ENCODE data around the gene DGCR6.
"Not testable (repeated sequence)": the region's sequence is repeated elsewhere in the genome, so short reads cannot be mapped to it uniquely, and the experiment has no call there.

The DGCR6 gene

GRCh38 chr22:18929459-18929858, 23.3 kb downstream of the DGCR6 start:
- DNase-seq (ENCODE audit: low read depth in 2 of 3, low spot score in 2 of 3), result no peak

DNA sequence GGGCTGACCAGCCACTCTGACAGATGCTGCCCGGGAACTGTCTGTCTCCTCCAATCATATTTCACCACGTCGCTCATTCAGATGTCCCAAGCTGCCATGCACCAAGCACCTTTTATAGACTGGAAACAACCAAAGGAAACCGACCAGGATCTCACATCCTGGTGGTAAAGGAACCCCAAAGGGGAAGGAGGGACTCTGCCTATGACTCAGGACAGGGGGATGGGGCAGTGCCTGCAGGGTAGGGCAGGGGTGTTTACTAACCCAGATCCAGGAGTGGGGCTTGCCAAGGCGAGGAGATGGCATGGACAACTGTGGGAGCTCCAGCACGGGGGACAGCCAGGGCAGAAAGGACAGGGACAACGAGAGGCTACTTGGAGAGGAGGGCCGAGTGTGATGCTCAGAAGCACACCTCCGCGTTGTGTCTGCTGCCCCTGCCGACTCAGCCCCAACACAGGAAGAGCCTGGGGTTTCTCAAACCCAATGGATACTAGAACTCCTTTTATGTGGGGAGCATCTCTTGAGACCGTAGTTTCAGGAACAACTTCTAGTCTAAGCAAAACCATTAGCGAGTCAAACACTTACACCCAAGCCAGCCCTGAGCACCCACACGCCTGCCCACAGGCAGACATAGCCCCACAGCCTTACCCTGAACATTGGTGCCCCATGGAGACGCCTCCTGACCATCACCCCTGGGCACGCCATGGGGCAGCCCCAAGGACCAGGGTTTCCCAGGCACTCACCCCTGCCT, 26.0 kb downstream of the DGCR6 start:
- DNase-seq (ENCODE audit: low read depth in 2 of 3, low spot score in 2 of 3), result no peak

GRCh38 chr22:18933914-18934313, 27.8 kb downstream of the DGCR6 start:
- DNase-seq (ENCODE audit: low read depth in 2 of 3, low spot score in 2 of 3), result no peak

- DNase-seq (ENCODE audit: low read depth in 2 of 3, low spot score in 2 of 3), result not testable (repeated sequence)
These were observed 28.6 kb downstream of the DGCR6 start for GRCh38 chr22:18934688-18935087.

GRCh38 chr22:18935889-18936529, 29.9 kb downstream of the DGCR6 start, which contains the start of gene PRODH:
Gene PRODH, minus strand, starts transcription at chr22:18936293. Its CDS starts 6 bp downstream, at chr22:18936287.
- DNase-seq (ENCODE audit: low read depth in 2 of 3, low spot score in 2 of 3), result no peak

DNA sequence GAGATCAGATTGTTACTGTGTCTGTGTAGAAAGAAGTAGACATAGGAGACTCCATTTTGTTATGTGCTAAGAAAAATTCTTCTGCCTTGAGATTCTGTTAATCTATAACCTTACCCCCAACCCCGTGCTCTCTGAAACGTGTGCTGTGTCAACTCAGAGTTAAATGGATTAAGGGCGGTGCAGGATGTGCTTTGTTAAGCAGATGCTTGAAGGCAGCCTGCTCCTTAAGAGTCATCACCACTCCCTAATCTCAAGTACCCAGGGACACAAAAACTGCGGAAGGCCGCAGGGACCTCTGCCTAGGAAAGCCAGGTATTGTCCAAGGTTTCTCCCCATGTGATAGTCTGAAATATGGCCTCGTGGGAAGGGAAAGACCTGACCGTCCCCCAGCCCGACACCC, 32.6 kb downstream of the DGCR6 start:
- not testable (repeated sequence) for DNase-seq (ENCODE audit: low read depth in 2 of 3, low spot score in 2 of 3)

- DNase-seq (ENCODE audit: low read depth in 2 of 3, low spot score in 2 of 3), result not testable (repeated sequence)
These were observed 41.0 kb downstream of the DGCR6 start for GRCh38 chr22:18947105-18947504.

DNA sequence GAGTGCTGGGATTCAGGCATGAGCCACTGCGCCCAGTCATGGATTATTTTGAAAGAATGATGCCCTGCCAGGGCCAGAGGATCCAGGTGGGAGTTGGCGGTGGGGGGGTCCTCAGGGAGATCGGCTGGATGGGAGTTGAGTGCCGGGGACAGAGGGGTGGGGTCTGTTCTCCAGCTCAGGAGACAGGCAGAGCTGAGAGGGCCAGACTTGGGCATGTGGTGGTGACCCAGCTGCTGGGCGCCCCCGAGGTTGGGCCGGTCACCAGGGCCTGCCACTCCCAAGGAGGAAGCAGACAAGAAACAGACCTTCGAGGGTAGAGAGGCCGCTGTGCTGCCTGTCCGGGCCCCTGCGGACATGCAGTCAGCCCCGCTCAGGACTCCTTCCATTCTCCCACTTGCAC, 41.8 kb downstream of the DGCR6 start:
- no peak for DNase-seq (ENCODE audit: low read depth in 2 of 3, low spot score in 2 of 3)

GRCh38 chr22:18950141-18950540, 44.0 kb downstream of the DGCR6 start:
- no peak for DNase-seq (ENCODE audit: low read depth in 2 of 3, low spot score in 2 of 3)

DNA sequence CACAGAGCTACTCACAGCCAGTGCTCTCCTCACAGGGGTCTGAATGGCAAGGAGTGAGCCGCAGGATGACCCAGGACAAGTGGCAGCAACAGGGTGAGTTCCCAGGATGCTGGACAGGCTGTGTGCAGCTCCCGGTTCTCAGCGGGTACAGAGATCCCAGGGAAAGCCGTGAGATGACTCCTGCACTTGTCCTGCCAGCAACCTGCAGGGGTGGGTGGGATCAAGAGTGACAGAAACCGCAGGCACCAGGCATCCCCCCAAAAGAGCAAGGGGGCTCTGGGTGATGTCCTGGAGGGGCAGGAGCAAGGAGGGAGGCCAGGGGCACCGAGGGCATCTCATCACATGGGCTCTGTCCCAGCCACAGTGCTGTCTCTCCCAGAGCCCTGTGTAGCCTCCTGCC, 45.9 kb downstream of the DGCR6 start:
- DNase-seq (ENCODE audit: low read depth in 2 of 3, low spot score in 2 of 3), result no peak

- not testable (repeated sequence) for DNase-seq (ENCODE audit: low read depth in 2 of 3, low spot score in 2 of 3)
These were observed 47.0 kb downstream of the DGCR6 start for GRCh38 chr22:18953128-18953527.

GRCh38 chr22:18954303-18954989, 48.3 kb downstream of the DGCR6 start:
- DNase-seq (ENCODE audit: low read depth in 2 of 3, low spot score in 2 of 3), result peak; percentile 44 to 48 (median 45)

GRCh38 chr22:18954990-18955571, 49.0 kb downstream of the DGCR6 start:
- no peak for DNase-seq (ENCODE audit: low read depth in 2 of 3, low spot score in 2 of 3)

- no peak for DNase-seq (ENCODE audit: low read depth in 2 of 3, low spot score in 2 of 3)
These were observed 49.6 kb downstream of the DGCR6 start for GRCh38 chr22:18955696-18956095.

DNA sequence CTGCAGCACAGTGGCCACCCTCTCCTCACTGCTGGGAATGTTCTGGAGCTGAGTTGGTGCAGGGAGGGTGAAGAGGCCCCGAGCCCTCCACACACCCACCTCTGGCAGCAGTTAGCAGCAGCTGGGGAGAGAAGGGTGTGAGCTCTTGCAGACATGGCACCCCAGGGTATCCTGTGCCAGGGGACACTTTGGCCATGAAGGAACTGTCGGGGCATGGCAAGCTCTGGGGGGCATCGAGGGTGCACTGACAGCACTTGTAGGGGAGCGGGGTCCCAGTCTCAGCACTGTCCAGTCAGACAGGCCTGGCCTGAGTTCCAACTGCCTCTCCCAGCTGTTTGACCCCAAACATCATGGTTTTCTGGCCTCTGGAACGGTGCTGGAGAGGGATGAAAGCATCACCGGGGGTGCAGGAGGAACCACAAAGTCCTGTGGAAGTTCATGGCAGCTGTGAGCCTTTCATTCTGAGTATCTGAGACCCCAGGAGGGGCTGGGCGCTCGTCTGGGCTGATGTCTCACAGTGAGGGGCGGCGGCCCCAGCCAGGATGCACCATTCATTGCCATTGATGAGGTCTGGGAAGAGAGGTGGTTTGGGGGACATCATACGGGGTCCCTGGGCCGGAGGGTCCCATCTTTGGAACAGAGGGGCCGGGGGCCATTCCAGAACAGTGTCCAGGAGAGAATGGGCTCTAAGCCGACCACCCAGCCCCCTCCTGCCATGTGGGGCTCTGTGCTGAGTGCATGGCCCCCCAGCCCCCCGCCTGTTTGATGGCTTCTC, 50.2 kb downstream of the DGCR6 start:
- not testable (repeated sequence) for DNase-seq (ENCODE audit: low read depth in 2 of 3, low spot score in 2 of 3)

GRCh38 chr22:18956956-18957355, 50.8 kb downstream of the DGCR6 start:
- not testable (repeated sequence) for DNase-seq (ENCODE audit: low read depth in 2 of 3, low spot score in 2 of 3)

GRCh38 chr22:18957621-18958320, 51.7 kb downstream of the DGCR6 start:
- DNase-seq (ENCODE audit: low read depth in 2 of 3, low spot score in 2 of 3), result not testable (repeated sequence)

DNA sequence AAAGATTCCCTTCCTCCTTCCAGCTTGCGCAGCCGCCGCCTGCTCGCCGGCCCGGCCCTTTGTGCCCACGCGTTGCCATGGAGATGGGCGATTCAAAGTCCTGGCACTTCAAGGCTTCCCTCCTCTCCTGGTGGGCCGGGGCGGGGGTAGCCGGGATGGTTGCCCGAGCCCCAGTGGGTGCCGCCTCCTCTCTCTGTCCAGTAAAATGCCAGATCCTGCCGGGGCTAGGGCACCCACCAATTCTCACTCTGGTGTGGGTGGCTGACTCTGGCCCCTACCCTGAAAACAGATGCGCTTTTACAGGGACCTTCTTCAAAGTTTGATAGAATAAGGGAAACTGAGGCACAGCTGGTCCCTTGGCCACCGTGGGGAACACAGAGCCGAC, 52.2 kb downstream of the DGCR6 start:
- not testable (repeated sequence) for DNase-seq (ENCODE audit: low read depth in 2 of 3, low spot score in 2 of 3)

DNA sequence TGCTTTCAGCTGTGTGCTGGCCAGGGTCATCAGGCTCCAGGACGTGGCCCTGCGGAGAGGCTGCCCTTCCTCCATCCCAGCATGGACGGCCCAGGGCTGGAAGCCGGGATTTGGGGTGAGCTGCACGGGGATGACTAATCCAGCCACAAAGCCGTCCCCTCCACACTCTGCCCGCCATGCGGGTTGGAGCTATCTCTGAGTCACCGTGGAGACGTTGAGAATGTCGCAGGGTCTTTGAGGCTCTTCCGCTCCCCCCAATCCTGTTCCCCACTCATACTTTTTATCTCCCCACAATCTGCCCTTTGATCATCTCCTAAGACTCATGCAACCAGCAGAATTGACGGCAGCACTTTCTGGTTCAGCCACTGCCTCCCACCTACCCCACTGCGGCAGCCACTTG, 52.6 kb downstream of the DGCR6 start:
- peak in 1 of 3 experiments; percentile 27 for DNase-seq (ENCODE audit: low read depth in 2 of 3, low spot score in 2 of 3)

- not testable (repeated sequence) for DNase-seq (ENCODE audit: low read depth in 2 of 3, low spot score in 2 of 3)
These were observed 53.1 kb downstream of the DGCR6 start for GRCh38 chr22:18959266-18959665.
